ENCODE measurements around the gene MYBPC1.
"Not testable (repeated sequence)": the region's sequence is repeated elsewhere in the genome, so short reads cannot be mapped to it uniquely, and the experiment has no call there.

Gene MYBPC1

GRCh38 chr12:101594700-101595099 is at the start of gene MYBPC1:
Gene MYBPC1 (plus strand): TSS chr12:101594971. CDS start chr12:101595071, 100 bp downstream.
- no peak for DNase-seq (ENCODE audit: low read depth in 2 of 2)

GRCh38 chr12:101551362-101552114 is 43.2 kb upstream of the MYBPC1 start:
- DNase-seq (ENCODE audit: low read depth in 2 of 2) = no peak

- DNase-seq (ENCODE audit: low read depth in 2 of 2) = no peak
Observed at GRCh38 chr12:101552277-101552676, 42.5 kb upstream of the MYBPC1 start.

- DNase-seq (ENCODE audit: low read depth in 2 of 2) = no peak
Observed at GRCh38 chr12:101557094-101557493, 37.7 kb upstream of the MYBPC1 start.

GRCh38 chr12:101558726-101559125 is 36.0 kb upstream of the MYBPC1 start:
- DNase-seq (ENCODE audit: low read depth in 2 of 2) = not testable (repeated sequence)

GRCh38 chr12:101563212-101563611 is 31.6 kb upstream of the MYBPC1 start:
- DNase-seq (ENCODE audit: low read depth in 2 of 2) = no peak

- DNase-seq (ENCODE audit: low read depth in 2 of 2) = no peak
Observed at GRCh38 chr12:101564912-101565311, 29.9 kb upstream of the MYBPC1 start.

GRCh38 chr12:101566318-101566717 is 28.5 kb upstream of the MYBPC1 start:
- DNase-seq (ENCODE audit: low read depth in 2 of 2) = peak in 1 of 2 experiments; percentile 26

- DNase-seq (ENCODE audit: low read depth in 2 of 2) = no peak
Observed at GRCh38 chr12:101567918-101568317, 26.9 kb upstream of the MYBPC1 start.

- no peak for DNase-seq (ENCODE audit: low read depth in 2 of 2)
Observed at GRCh38 chr12:101570047-101570446, 24.7 kb upstream of the MYBPC1 start.

GRCh38 chr12:101571105-101571504 is 23.7 kb upstream of the MYBPC1 start:
- DNase-seq (ENCODE audit: low read depth in 2 of 2) = no peak

GRCh38 chr12:101573743-101574142 is 21.0 kb upstream of the MYBPC1 start:
- no peak for DNase-seq (ENCODE audit: low read depth in 2 of 2)

GRCh38 chr12:101578417-101578816 is 16.4 kb upstream of the MYBPC1 start:
- DNase-seq (ENCODE audit: low read depth in 2 of 2) = no peak

GRCh38 chr12:101581190-101581589 is 13.6 kb upstream of the MYBPC1 start:
- DNase-seq (ENCODE audit: low read depth in 2 of 2) = no peak

- DNase-seq (ENCODE audit: low read depth in 2 of 2) = no peak
Observed at GRCh38 chr12:101582937-101583336, 11.8 kb upstream of the MYBPC1 start.

- no peak for DNase-seq (ENCODE audit: low read depth in 2 of 2)
Observed at GRCh38 chr12:101590383-101590782, 4.4 kb upstream of the MYBPC1 start.

- DNase-seq (ENCODE audit: low read depth in 2 of 2) = no peak
Observed at GRCh38 chr12:101591781-101592180, 3.0 kb upstream of the MYBPC1 start.

- DNase-seq (ENCODE audit: low read depth in 2 of 2) = no peak
Observed at GRCh38 chr12:101592448-101592847, 2.3 kb upstream of the MYBPC1 start.

GRCh38 chr12:101592921-101593320 is 1.9 kb upstream of the MYBPC1 start:
- DNase-seq (ENCODE audit: low read depth in 2 of 2) = no peak

- no peak for DNase-seq (ENCODE audit: low read depth in 2 of 2)
Observed at GRCh38 chr12:101596172-101596571, 1.4 kb downstream of the MYBPC1 start.

GRCh38 chr12:101597164-101597563 is 2.4 kb downstream of the MYBPC1 start:
- DNase-seq (ENCODE audit: low read depth in 2 of 2) = no peak

- DNase-seq (ENCODE audit: low read depth in 2 of 2) = no peak
Observed at GRCh38 chr12:101598483-101598882, 3.7 kb downstream of the MYBPC1 start.

GRCh38 chr12:101599311-101599710 is 4.5 kb downstream of the MYBPC1 start:
- DNase-seq (ENCODE audit: low read depth in 2 of 2) = no peak
